Gastroesophageal sphincter (tissue), 3 donors: ENCODE results near the gene SF3B2.

ENCODE experiments used
- POLR2AphosphoS5 ChIP-seq: sonication (generic); formaldehyde crosslinking; IDR thresholded peaks from one replicate; pipeline ENCODE4 v1.6.1; 2017; ENCODE audit warnings: antibody characterized with exemption
- TF ChIP-seq, protein P1 (sequence below), 4 experiments: fragments of 200-600 bp in 2 of 4; fragments of 450-650 bp in 2 of 4; sonication (generic) in 1 of 4; IDR thresholded peaks; one replicate each; pipeline ENCODE4 v1.5.1; 2017 to 2019; ENCODE audit warnings: antibody characterized with exemption in 4 of 4, mild to moderate bottlenecking in 2 of 4, moderate library complexity in 2 of 4

DNA sequence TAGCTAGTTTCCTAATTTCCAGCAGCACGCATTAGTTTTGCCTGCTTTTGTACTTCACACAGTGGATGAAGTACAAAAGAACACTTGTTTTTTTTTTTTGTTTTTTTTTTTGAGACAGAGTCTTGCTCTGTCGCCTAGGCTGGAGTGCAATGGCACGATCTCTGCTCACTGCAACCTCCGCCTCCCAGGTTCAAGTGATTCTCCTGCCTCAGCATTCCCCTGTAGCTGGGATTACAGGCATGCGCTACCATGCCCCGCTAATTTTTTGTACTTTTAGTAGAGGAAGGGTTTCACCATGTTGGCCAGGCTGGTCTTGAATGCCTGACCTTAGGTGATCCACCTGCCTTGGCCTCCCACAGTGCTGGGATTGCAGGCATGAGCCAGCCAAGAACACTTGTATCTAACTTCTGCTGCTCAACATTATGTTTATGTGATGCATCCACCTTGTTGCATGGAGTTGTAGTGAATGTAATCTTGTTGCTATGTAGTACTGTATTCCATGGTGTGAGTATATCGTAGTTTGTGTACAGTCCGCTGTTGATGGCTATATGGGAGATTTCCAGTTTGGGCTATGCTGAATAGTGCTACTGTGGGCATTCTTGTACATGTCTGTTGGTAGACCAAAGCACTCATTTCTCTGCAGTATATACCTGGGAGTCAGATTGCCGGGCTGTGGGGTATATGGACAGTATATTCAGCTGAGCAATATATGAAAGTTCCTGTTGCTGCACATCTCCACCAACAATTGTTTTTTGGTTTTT lies 35.2 kb downstream of the SF3B2 start:
- TF ChIP-seq, protein P1, sequence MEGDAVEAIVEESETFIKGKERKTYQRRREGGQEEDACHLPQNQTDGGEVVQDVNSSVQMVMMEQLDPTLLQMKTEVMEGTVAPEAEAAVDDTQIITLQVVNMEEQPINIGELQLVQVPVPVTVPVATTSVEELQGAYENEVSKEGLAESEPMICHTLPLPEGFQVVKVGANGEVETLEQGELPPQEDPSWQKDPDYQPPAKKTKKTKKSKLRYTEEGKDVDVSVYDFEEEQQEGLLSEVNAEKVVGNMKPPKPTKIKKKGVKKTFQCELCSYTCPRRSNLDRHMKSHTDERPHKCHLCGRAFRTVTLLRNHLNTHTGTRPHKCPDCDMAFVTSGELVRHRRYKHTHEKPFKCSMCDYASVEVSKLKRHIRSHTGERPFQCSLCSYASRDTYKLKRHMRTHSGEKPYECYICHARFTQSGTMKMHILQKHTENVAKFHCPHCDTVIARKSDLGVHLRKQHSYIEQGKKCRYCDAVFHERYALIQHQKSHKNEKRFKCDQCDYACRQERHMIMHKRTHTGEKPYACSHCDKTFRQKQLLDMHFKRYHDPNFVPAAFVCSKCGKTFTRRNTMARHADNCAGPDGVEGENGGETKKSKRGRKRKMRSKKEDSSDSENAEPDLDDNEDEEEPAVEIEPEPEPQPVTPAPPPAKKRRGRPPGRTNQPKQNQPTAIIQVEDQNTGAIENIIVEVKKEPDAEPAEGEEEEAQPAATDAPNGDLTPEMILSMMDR (IDR thresholded peaks at IDR 0.05): no peak
- no peak for TF ChIP-seq POLR2AphosphoS5
